AG04449 (cell line): Measurements from ENCODE around the gene CAPSL.

Experiments used
- CTCF ChIA-PET: fragments of 350-600 bp; formaldehyde crosslinking; extraction: SDS; loops from one replicate; lab custom pipeline; 2021; ENCODE audit warnings: antibody characterized with exemption; lab: Yijun Ruan, JAX
- POLR2A ChIA-PET: fragments of 400-600, 350-600 bp; formaldehyde crosslinking; extraction: SDS; loops from one replicate; lab custom pipeline; 2020; ENCODE audit warnings: antibody characterized with exemption, inconsistent platforms; lab: Yijun Ruan, JAX
- DNase-seq: peaks from one replicate; pipeline ENCODE4 v3.0.0-alpha.2; 2010; ENCODE audit warnings: low read depth, low spot score
- H3K4me3 ChIP-seq: 2 replicates; pipeline ENCODE4 v1.5.1; 2011; ENCODE audit warnings: low read depth, mild to moderate bottlenecking, control low read depth, low read length
- CTCF ChIP-seq: IDR thresholded peaks from one replicate; pipeline ENCODE4 v1.5.1; 2011; ENCODE audit warnings: mild to moderate bottlenecking, moderate library complexity, low read length, control low read depth, inconsistent platforms; ENCODE audit not compliant: insufficient read depth; ENCODE audit errors: missing control alignments

CAPSL gene

GRCh38 chr5:35939639-35940038 is 1.2 kb upstream of the CAPSL start:
- H3K4me3 ChIP-seq: no peak overlapping the region
- POLR2A ChIA-PET: no interaction called here
- no peak for TF ChIP-seq CTCF
- CTCF ChIA-PET: interaction anchor here (1.0 to 1.2 kb wide), 3 partner anchors 9 to 13 kb away, joined by 3 to 5 read pairs (median 5); no protein-coding TSS in a partner anchor
- DNase-seq: no peak

GRCh38 chr5:35926389-35927051 is 11.9 kb downstream of the CAPSL start:
- CTCF ChIA-PET: interaction anchor here (0.7 to 14.2 kb wide), 50 partner anchors 9 to 1451 kb away, joined by 3 to 386 read pairs (median 4); partner anchors contain the start of genes CAPSL and SPEF2
- no peak for DNase-seq
- POLR2A ChIA-PET: no interaction called here
- TF ChIP-seq CTCF: peak; percentile 74
- peak overlapping the region; percentile 28 for H3K4me3 ChIP-seq

- peak overlapping the region; percentile 39 for H3K4me3 ChIP-seq
- CTCF ChIA-PET: interaction anchor here (0.6 to 14.2 kb wide), 54 partner anchors 10 to 835 kb away, joined by 3 to 386 read pairs (median 4); partner anchors contain the start of genes CAPSL, IL7R and SPEF2
- POLR2A ChIA-PET: interaction anchor here (0.7 kb wide), 1 partner anchor 154 kb away, joined by 3 read pairs; no protein-coding TSS in a partner anchor
- TF ChIP-seq CTCF: peak; percentile 96
- DNase-seq: no peak
Observed at GRCh38 chr5:35924950-35925722, 13.3 kb downstream of the CAPSL start.

- DNase-seq: peak; percentile 77
- ChIA-PET CTCF (interaction anchor here (0.7 to 14.2 kb wide), 45 partner anchors 11 to 835 kb away, joined by 3 to 386 read pairs (median 5); partner anchors contain the start of genes CAPSL, IL7R and SPEF2), POLR2A (interaction anchor here (0.7 kb wide), 1 partner anchor 153 kb away, joined by 3 read pairs; no protein-coding TSS in a partner anchor)
- H3K4me3 ChIP-seq: peak overlapping the region; percentile 39
- no peak for TF ChIP-seq CTCF
Observed at GRCh38 chr5:35924122-35924949, 14.1 kb downstream of the CAPSL start.

- POLR2A ChIA-PET: interaction anchor here (0.6 kb wide), 1 partner anchor 114 kb away, joined by 3 read pairs; no protein-coding TSS in a partner anchor
- CTCF ChIA-PET: interaction anchor here (1.2 to 14.2 kb wide), 3 partner anchors 144 to 270 kb away, joined by 4 to 386 read pairs (median 6); no protein-coding TSS in a partner anchor
- no peak overlapping the region for H3K4me3 ChIP-seq
- DNase-seq: no peak
- TF ChIP-seq CTCF: no peak
Observed at GRCh38 chr5:35922468-35922867, 16.0 kb downstream of the CAPSL start.
